Measurements from ENCODE around the gene AGPAT4.

GRCh38 chr6:161130967-161131766, 142.7 kb downstream of the AGPAT4 start:
- TF ChIP-seq SMC3 (IDR thresholded peaks at IDR 0.05; ENCODE audit: low read depth, low read length) (no peak), CTCF (IDR thresholded peaks at IDR 0.05) (no peak), TEAD4 (IDR thresholded peaks at IDR 0.05; ENCODE audit: borderline replicate concordance, insufficient read depth) (no peak), RCOR1 (IDR thresholded peaks at IDR 0.05; ENCODE audit: low read length) (no peak), SIN3A (IDR thresholded peaks at IDR 0.05; ENCODE audit: borderline replicate concordance, low read depth, low read length) (no peak), CHD2 (IDR thresholded peaks at IDR 0.05; ENCODE audit: low read length, partially characterized antibody) (no peak), GABPA (IDR thresholded peaks at IDR 0.05; ENCODE audit: low read depth) (no peak), EP300 (IDR thresholded peaks at IDR 0.05; ENCODE audit: borderline replicate concordance in 1 of 2, low read depth in 1 of 2, low read length in 1 of 2) (no peak), USF1 (IDR thresholded peaks at IDR 0.05; ENCODE audit: borderline replicate concordance, low read depth) (no peak), MAX (IDR thresholded peaks at IDR 0.05; ENCODE audit: low read depth) (no peak), YY1 (IDR thresholded peaks at IDR 0.05; ENCODE audit: low read depth) (no peak), JUND (IDR thresholded peaks at IDR 0.05) (no peak), NFIC (IDR thresholded peaks at IDR 0.05; ENCODE audit: borderline replicate concordance) (no peak)
